Myocyte (in vitro differentiated cells): ENCODE data around the gene MIS12. TPM values are rescaled to one million over a fixed set of nuclear protein-coding genes. Genes with fewer than 3 reads are reported as not detected.

Experiments
- DNase-seq: peaks from one replicate; pipeline ENCODE4 v3.0.0-alpha.2; 2012; ENCODE audit warnings: low read depth
- total RNA-seq: library from RNA; depleted of rRNA; stranded (reverse); fragments of >200 nt; gene quantifications from 2 replicates; pipeline ENCODE4 v1.2.3, GENCODE V29; 2014

MIS12 gene
- total RNA-seq, 1 donor from 2014 or later, result 21.9 TPM

GRCh38 chr17:5532581-5532980 is 46.2 kb downstream of the MIS12 start:
- DNase-seq, result no peak

GRCh38 chr17:5533486-5534315 is 47.3 kb downstream of the MIS12 start:
- DNase-seq, result no peak

GRCh38 chr17:5535436-5535835 is 49.1 kb downstream of the MIS12 start:
- no peak for DNase-seq

- DNase-seq, result peak; percentile 44
Measured at GRCh38 chr17:5536866-5537650, 50.7 kb downstream of the MIS12 start.

GRCh38 chr17:5539286-5539685 is 52.9 kb downstream of the MIS12 start:
- DNase-seq, result no peak

GRCh38 chr17:5540321-5540720 is 54.0 kb downstream of the MIS12 start:
- no peak for DNase-seq

Other genes with a start within 250 kb of the MIS12 start
- 57.8 and 58.1 TPM in 2 replicates for gene RABEP1, start 204.3 kb upstream of the MIS12 start, total RNA-seq
- 65.2 and 93.5 TPM in 2 replicates for gene NUP88, start 66.9 kb upstream of the MIS12 start, total RNA-seq
- gene RPAIN, start 66.4 kb upstream of the MIS12 start, total RNA-seq, result 72.4 and 85.9 TPM in 2 replicates
- 191 and 195 TPM in 2 replicates for gene C1QBP, start 47.4 kb upstream of the MIS12 start, total RNA-seq
- gene DHX33, start 17.6 kb upstream of the MIS12 start, total RNA-seq, result 7.1 and 8.3 TPM in 2 replicates
- 59.1 and 68.0 TPM in 2 replicates for gene DERL2, start 388 bp upstream of the MIS12 start, total RNA-seq
- 31.7 and 46.0 TPM in 2 replicates for gene NLRP1, start 97.9 kb downstream of the MIS12 start, total RNA-seq